Measurements from ENCODE around the gene PPP1R13B. TPM values are rescaled to one million over a fixed set of nuclear protein-coding genes. Genes with fewer than 3 reads are reported as not detected.
A peak's percentile ranks its signal among the peaks of the same experiment; 100 is the strongest.

PPP1R13B gene
- polyA plus RNA-seq, 1 donor (not counting 4 experiments of a cell fraction or from before 2014, with no cell fraction given): 7.7 TPM

DNA sequence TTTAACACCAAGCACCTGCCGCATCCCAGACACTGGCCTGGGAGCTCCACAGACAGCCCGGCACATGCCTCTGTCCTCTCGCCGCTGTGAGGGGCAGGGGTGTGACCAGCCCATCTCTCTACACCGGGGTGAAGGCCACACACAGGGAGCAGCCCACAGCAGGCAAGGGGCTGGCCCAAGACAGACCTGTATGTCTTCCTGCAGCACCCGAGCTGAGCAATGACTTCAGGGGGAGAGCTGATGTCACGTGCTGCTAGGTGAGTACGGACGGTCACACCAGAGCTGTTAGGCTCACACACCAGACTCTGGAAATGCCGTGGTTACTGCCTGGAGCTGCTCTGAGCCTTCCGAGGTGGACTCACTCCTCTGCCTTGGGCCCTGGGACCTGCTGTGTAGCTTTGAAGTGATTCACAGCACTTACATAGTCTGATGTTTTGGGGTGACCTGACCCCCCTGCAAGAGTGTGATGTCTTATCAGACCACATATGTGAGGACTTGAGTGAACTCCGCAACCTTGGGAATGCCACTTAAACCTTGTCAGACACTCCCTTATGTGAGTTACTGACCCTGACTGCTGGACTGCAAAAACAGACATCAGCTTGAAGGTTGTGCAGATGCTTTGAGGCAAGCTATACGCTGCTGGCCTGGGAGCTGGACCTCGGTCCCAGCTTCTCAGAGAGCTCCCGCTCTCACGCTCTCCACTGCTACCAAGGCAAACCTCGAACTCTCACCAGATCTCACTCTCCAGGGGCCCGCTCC is 133.9 kb downstream of the PPP1R13B start:
- H3K4me2 ChIP-seq (ENCODE audit: control insufficient read depth, extremely low read depth, insufficient read depth, low read depth, low read length): peak overlapping the region; percentile 84
- peak; percentile 34 for FAIRE-seq
- no peak overlapping the region for H3K27ac ChIP-seq (ENCODE audit: control insufficient read depth, insufficient read depth, low read length)
- H3K4me1 ChIP-seq (ENCODE audit: control insufficient read depth, extremely low read depth, insufficient read depth, low read length): peaks cover 60% of the 10 kb centered on the region
- peaks cover 50% of the 10 kb centered on the region for H3K79me2 ChIP-seq (ENCODE audit: control insufficient read depth, insufficient read depth, low read length)
- peak overlapping the region; percentile 81 for H3K9ac ChIP-seq (ENCODE audit: control insufficient read depth, extremely low read depth, insufficient read depth, low read length)
- H3K9me1 ChIP-seq (ENCODE audit: control insufficient read depth, extremely low read depth, insufficient read depth, low read length): peaks cover 3% of the 10 kb centered on the region
- dilution Hi-C loops (cut with MboI; ENCODE audit: extremely low pct_ligation_motif_present, low sequenced_read_pairs): no loop called here
- H3K36me3 ChIP-seq (ENCODE audit: control insufficient read depth in 2 of 2, extremely low read depth in 1 of 2, insufficient read depth in 2 of 2, low read length in 2 of 2): peaks cover 6 to 9% of the 10 kb centered on the region in 2 experiments
- H3K9me3 ChIP-seq (ENCODE audit: control insufficient read depth, low read depth, low read length): no peaks in the 10 kb centered on the region
- DNase-seq (ENCODE audit: low read depth, low spot score): no peak
- H3K4me3 ChIP-seq (ENCODE audit: control insufficient read depth in 2 of 3, extremely low read depth in 1 of 3, insufficient read depth in 2 of 3, low read depth in 1 of 3, low read length in 3 of 3): peak overlapping the region in 1 of 3 experiments; percentile 72
- H2AFZ ChIP-seq (ENCODE audit: control insufficient read depth, low read length): no peak overlapping the region
- H3K27me3 ChIP-seq (ENCODE audit: control insufficient read depth, extremely low read depth, insufficient read depth, low read length): no peaks in the 10 kb centered on the region
- TF ChIP-seq EZH2 (IDR thresholded peaks at IDR 0.05; ENCODE audit: low read length) (no peak), CTCF (optimal IDR thresholded peaks at IDR 0.05 in 1 of 3, IDR thresholded peaks at IDR 0.05 in 1 of 3, conservative IDR thresholded peaks at IDR 0.05 in 1 of 3; ENCODE audit: extremely low read depth in 1 of 3, insufficient read depth in 2 of 3, low read length in 3 of 3) (no peak)
- H4K20me1 ChIP-seq (ENCODE audit: control insufficient read depth, extremely low read depth, insufficient read depth, low read length): peaks cover 10% of the 10 kb centered on the region

- H3K79me2 ChIP-seq (ENCODE audit: control insufficient read depth, insufficient read depth, low read length): peaks cover 42% of the 10 kb centered on the region
- H3K27me3 ChIP-seq (ENCODE audit: control insufficient read depth, extremely low read depth, insufficient read depth, low read length): no peaks in the 10 kb centered on the region
- peak overlapping the region; percentile 53 for H3K9ac ChIP-seq (ENCODE audit: control insufficient read depth, extremely low read depth, insufficient read depth, low read length)
- peaks cover 2% of the 10 kb centered on the region for H4K20me1 ChIP-seq (ENCODE audit: control insufficient read depth, extremely low read depth, insufficient read depth, low read length)
- FAIRE-seq (no peak), DNase-seq (ENCODE audit: low read depth, low spot score) (no peak)
- TF ChIP-seq EZH2 (IDR thresholded peaks at IDR 0.05; ENCODE audit: low read length) (no peak), CTCF (optimal IDR thresholded peaks at IDR 0.05 in 1 of 3, IDR thresholded peaks at IDR 0.05 in 1 of 3, conservative IDR thresholded peaks at IDR 0.05 in 1 of 3; ENCODE audit: extremely low read depth in 1 of 3, insufficient read depth in 2 of 3, low read length in 3 of 3) (no peak)
- H3K9me1 ChIP-seq (ENCODE audit: control insufficient read depth, extremely low read depth, insufficient read depth, low read length): no peaks in the 10 kb centered on the region
- H3K4me1 ChIP-seq (ENCODE audit: control insufficient read depth, extremely low read depth, insufficient read depth, low read length): peaks cover 53% of the 10 kb centered on the region
- H3K36me3 ChIP-seq (ENCODE audit: control insufficient read depth in 2 of 2, extremely low read depth in 1 of 2, insufficient read depth in 2 of 2, low read length in 2 of 2): peaks cover 3 to 12% of the 10 kb centered on the region in 2 experiments
- no peak overlapping the region for H3K4me3 ChIP-seq (ENCODE audit: control insufficient read depth in 2 of 3, extremely low read depth in 1 of 3, insufficient read depth in 2 of 3, low read depth in 1 of 3, low read length in 3 of 3)
- H2AFZ ChIP-seq (ENCODE audit: control insufficient read depth, low read length): no peak overlapping the region
- dilution Hi-C loops (cut with MboI; ENCODE audit: extremely low pct_ligation_motif_present, low sequenced_read_pairs): no loop called here
- peak overlapping the region; percentile 65 for H3K27ac ChIP-seq (ENCODE audit: control insufficient read depth, insufficient read depth, low read length)
- H3K9me3 ChIP-seq (ENCODE audit: control insufficient read depth, low read depth, low read length): no peaks in the 10 kb centered on the region
- peak overlapping the region; percentile 65 for H3K4me2 ChIP-seq (ENCODE audit: control insufficient read depth, extremely low read depth, insufficient read depth, low read depth, low read length)
Observed at GRCh38 chr14:103712633-103713247, 134.6 kb downstream of the PPP1R13B start.
